Motor neuron (in vitro differentiated cells): Measurements from ENCODE around the gene TRPM2. TPM values are rescaled to one million over a fixed set of nuclear protein-coding genes. Genes with fewer than 3 reads are reported as not detected.

Experiments used
- ATAC-seq, 8 experiments: fragments of 200-7000 bp; cut with Tn5 transposase; replicated peaks in 6 of 8; 2 replicates each; pipeline ENCODE4 v1.8.0; 2021; ENCODE audit warnings: mild to moderate bottlenecking in 8 of 8, moderate library complexity in 8 of 8
- H3K27ac ChIP-seq, 2 donors: fragments of 250-450 bp; sonication (Bioruptor Pico); 2 replicates each; pipeline ENCODE4 v1.9.0; 2021; ENCODE audit warnings: antibody characterized with exemption in 2 of 2, mild to moderate bottlenecking in 2 of 2, moderate library complexity in 1 of 2
- H3K4me1 ChIP-seq, 2 donors: fragments of 250-450 bp; sonication (Bioruptor Pico); replicated peaks in 1 of 2; 2 replicates each; pipeline ENCODE4 v1.6.1; 2021; ENCODE audit warnings: antibody characterized with exemption in 2 of 2, mild to moderate bottlenecking in 2 of 2, moderate library complexity in 1 of 2
- H3K4me3 ChIP-seq, 5 donors: fragments of 250-450 bp; sonication (Bioruptor Pico); 2 replicates each; pipeline ENCODE4 v1.9.0; 2021; ENCODE audit warnings: antibody characterized with exemption in 5 of 5, mild to moderate bottlenecking in 5 of 5, moderate library complexity in 4 of 5
- WGBS, 10 experiments: fragments of 450-650 bp; shearing (Covaris generic); methylation state at CpG; one replicate each; pipeline ENCODE4 v1.0.0; 2022; 5-methylcytosine and 5-hydroxymethylcytosine counted together
- in situ Hi-C, 9 experiments: fragments of 400-800 bp; cut with MboI; loops; one replicate each; pipeline ENCODE4 v1.15.0; 2021; ENCODE audit warnings: low sequenced_read_pairs in 9 of 9, low pct_unique_long_range_greater_than_20kb in 2 of 9; ENCODE audit not compliant: unreplicated experiment in 9 of 9
- total RNA-seq, 8 experiments: library from RNA; unstranded; fragments of 300-600 nt; gene quantifications; 2 replicates each; pipeline versions ENCODE4 v1.2.3 to v1.2.4, GENCODE V29; 2022

Gene TRPM2
- total RNA-seq, 8 experiments from 2014 or later, result 0.05 to 0.35 (median 0.15) TPM

DNA sequence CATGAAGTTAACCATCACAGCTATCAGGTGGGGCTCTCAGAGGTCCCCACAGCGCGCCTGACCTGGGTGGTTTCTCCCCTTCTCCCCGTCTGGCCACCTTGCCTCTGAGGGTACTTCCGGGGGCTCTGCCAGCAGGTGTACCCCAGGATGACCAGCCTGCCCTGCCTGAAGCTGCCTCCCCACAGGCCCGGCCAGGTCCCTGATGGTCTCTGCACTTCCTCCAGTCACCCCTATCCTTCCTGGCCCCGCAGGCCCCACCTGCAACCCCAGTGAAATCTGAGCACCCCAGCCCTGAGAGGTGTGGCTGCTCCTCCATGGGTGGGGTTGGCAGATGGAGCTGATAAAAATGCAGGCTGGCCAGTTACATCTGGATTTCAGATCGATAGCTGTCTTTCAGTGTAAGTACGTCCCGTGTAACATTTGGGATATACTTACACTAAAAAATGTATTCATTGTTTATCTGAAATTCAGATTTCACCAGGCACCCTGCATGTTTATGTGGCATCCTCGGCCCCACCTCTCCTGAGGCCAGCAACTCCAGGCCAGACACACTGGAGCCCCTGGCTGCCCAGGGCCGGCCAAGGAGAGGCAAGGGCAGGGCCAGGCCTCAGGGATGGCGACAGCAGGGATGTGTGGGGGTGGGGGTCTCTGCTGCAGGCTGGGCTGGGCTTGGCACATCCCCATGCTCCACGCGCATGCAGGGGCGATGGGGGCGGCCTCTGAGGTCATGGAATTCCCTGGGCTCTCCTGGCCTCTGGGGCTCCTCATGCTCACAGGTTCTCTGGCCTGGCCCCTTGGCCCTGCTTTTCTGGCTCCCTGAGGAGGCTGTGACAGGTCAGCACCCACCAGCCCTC is 127.0 kb downstream of the TRPM2 start:
- no peak overlapping the region for H3K27ac ChIP-seq
- in situ Hi-C loops, result loop anchor here in 1 of 9 experiments (25.0 kb wide), 1 partner anchor 307 kb away; no protein-coding TSS in a partner anchor
- 44 to 100% (median 97%) methylated on average over 2 to 3 of the region's 16 CpGs; no CpG with 5 or more reads in 6 of the 10 experiments for WGBS, 10 experiments

DNA sequence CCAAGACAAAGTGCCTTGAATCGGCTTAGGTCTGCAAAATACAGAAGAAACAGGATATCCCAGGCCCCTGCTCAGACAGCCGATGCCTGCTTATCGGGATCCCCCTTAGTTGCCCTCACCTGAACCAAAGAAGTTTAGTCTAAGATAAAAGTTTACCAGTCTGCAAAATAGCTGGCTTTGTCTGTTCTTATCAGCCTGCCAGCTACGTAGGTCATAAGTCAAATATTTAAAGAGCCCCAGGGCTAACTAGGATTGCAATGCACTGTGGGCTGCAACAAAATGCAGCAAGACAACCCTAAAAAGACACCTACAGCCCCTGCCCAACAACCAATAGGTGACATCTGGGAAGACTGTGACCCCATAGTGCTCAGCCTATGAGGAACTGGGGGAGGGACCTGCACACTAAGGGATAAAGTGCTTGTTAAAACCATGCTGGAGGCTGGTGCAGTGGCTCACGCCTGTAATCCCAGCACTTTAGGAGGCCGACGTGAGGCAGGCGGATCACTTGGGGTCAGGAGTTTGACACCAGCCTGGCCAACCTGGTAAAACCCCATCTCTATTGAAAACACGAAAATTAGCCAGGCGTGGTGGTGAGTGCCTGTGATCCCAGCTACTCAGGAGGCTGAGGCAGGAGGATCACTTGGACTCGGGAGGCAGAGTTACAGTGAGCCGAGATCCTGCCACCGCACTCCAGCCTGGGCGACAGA is 129.3 kb downstream of the TRPM2 start:
- no peak overlapping the region for H3K27ac ChIP-seq
- no peak overlapping the region for H3K4me3 ChIP-seq
- 23 to 86% (median 79%) methylated on average over 2 to 11 of the region's 14 CpGs; no CpG with 5 or more reads in 3 of the 10 experiments for WGBS, 10 experiments
- no peak for ATAC-seq
- in situ Hi-C loops, result loop anchor here in 1 of 9 experiments (25.0 kb wide), 1 partner anchor 305 kb away; no protein-coding TSS in a partner anchor
- no peaks in the 10 kb centered on the region for H3K4me1 ChIP-seq

More for the DNA sequence above, 127.0 kb downstream of the TRPM2 start:
- Histone ChIP-seq H3K4me3 (no peak overlapping the region), H3K4me1 (no peaks in the 10 kb centered on the region)
- ATAC-seq, result peak in 3 of 8 experiments; percentile 15 to 70 (median 31)

DNA sequence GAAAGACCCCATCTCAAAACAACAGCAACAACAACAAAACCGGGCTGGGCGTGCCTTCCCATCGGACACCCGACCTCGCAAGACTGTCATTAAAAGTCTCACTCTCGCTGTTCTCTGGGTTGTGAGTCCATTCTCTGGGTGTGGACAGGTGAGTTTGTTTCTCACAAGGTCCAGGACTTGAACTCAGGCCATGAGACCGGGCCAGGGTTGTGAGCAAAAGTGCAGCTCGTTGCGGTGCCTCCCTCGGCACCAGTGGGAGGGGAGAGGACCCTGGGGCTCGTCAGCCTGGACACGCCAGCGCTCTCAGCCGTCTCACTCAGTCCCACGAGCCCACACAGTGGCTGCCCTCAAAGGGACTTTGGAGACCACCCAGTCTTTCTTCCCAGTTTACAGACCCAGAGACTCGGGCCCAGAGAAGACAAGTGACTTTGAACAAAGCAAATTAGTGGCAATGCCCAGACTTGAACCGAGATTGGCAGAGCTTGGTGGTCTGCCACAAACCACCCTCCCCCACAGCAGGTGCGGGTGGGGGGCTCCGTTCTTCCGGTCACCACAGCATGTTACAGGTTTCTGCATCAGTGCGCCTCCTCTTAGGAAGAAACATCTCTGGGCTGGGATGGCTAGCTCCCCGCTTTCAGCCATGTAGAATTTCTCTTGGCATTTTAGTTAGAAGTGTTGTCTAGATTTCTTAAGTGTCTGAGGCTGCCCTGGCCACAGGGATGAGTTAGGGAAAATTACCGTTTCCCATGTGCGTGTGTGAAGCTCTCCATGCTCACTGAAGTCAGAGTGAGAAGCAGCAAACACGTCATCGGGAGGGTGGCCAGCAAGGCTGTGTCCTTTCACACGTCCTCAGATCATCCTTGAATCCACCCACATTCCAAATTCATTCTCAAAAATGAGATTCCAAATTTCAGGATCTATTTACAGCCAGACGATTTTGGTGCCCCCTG is 130.1 kb downstream of the TRPM2 start:
- 0 to 89% (median 58%) methylated on average over 1 to 13 of the region's 28 CpGs; no CpG with 5 or more reads in 2 of the 10 experiments for WGBS, 10 experiments
- in situ Hi-C loops, result loop anchor here in 1 of 9 experiments (25.0 kb wide), 1 partner anchor 304 kb away; no protein-coding TSS in a partner anchor
- Histone ChIP-seq H3K4me1 (no peaks in the 10 kb centered on the region), H3K27ac (no peak overlapping the region), H3K4me3 (no peak overlapping the region)
- ATAC-seq, result no peak

DNA sequence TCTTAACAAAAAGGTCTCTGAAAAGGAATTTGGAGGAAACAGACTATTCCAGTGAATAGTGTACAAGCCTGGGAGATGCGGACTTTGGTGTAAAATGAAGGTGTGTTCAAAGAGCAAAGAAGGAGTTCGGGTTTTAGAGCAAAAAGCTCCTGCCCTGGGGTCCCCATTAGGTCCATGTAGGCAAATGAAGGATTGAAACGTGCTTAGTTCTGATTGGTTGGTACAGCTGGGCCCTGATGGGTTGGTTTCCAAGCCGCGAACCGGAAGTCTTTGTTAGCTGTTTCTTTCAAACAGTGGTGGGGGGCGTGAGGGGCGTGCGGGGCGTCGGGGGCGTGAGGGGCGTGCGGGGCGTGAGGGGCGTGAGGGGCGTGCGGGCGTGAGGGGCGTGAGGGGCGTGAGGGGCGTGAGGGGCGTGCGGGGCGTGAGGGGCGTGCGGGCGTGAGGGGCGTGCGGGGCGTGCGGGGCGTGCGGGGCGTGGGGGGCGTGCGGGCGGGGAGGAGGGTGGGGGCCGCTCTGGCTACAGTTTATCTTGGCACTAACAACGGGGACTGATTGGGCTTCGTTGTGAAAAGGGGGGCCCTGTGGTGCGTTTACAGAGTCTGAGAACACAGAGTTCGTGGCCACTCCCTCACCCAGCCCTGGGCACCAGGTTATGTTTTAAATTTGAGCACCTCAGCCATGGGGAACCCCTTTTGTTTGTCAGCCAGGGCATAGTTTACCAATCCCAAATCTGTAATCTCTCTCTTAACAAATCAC is 131.3 kb downstream of the TRPM2 start:
- 40 to 100% (median 74%) methylated on average over 1 to 6 of the region's 43 CpGs for WGBS, 10 experiments
- peak overlapping the region in 4 of 5 donors; percentile 46 to 65 (median 51) for H3K4me3 ChIP-seq
- no peaks in the 10 kb centered on the region for H3K4me1 ChIP-seq
- ATAC-seq, result peak in 2 of 8 experiments; percentile 13 to 19
- in situ Hi-C loops, result loop anchor here in 1 of 9 experiments (25.0 kb wide), 1 partner anchor 303 kb away; no protein-coding TSS in a partner anchor
- no peak overlapping the region for H3K27ac ChIP-seq

DNA sequence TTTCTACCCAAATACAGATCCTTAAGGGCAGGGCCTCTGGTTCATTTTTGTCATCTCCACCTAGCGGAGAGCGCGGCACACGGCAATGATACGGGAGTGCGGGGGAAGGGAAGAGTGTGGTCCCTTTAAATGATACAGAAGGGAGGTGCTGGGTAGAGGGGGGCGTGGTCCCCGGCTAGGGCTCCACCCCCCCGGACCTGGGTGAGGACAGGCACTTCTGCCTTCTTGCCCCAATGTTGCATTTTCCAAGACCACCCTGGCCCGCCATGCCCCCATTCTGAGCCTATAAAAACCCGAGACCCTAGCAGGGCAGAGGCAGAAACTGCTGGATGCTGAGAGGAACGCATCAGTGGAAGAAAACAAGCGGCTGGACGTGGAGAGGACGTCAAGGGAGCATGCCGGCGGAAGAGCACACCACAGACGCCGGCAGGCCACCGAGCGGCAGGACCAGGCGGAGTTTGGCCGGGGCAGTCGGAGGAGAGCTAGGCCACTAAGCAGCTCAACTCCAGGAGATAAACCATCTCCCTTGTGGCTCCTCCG is 131.9 kb downstream of the TRPM2 start:
- H3K27ac ChIP-seq, result no peak overlapping the region
- in situ Hi-C loops, result loop anchor here in 1 of 9 experiments (25.0 kb wide), 1 partner anchor 302 kb away; no protein-coding TSS in a partner anchor
- H3K4me3 ChIP-seq, result peak overlapping the region; percentile 32 to 65 (median 50)
- ATAC-seq, result peak in 6 of 8 experiments; percentile 89 to 97 (median 96)
- H3K4me1 ChIP-seq, result no peaks in the 10 kb centered on the region
- 0 to 80% (median 63%) methylated on average over 1 to 7 of the region's 25 CpGs; no CpG with 5 or more reads in 4 of the 10 experiments for WGBS, 10 experiments

DNA sequence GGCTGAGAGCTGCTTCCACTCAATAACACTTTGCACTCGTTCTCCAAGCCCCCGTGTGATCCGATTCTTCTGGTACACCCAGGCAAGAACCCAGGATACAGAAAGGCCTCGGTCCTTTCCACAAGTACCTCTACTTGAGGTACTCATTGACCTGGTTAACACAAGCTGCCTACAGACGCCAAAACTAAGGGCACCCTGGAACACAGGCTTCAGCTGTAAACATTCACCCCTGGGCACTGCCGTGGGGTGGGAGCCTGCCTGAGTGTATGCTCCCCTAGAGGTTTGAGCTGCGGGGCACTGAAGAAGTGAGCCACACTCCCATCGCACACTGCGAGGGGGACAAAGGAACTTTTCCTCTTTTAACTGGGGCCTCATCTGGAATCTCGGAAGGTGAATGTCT is 132.4 kb downstream of the TRPM2 start:
- no peaks in the 10 kb centered on the region for H3K4me1 ChIP-seq
- no peak overlapping the region for H3K27ac ChIP-seq
- peak in 6 of 8 experiments; percentile 16 to 30 (median 23) for ATAC-seq
- H3K4me3 ChIP-seq, result peak overlapping the region; percentile 32 to 65 (median 50)
- 40 to 66% (median 61%) methylated on average over 2 to 3 of the region's 10 CpGs; no CpG with 5 or more reads in 6 of the 10 experiments for WGBS, 10 experiments
- in situ Hi-C loops, result loop anchor here in 1 of 9 experiments (25.0 kb wide), 1 partner anchor 302 kb away; no protein-coding TSS in a partner anchor

DNA sequence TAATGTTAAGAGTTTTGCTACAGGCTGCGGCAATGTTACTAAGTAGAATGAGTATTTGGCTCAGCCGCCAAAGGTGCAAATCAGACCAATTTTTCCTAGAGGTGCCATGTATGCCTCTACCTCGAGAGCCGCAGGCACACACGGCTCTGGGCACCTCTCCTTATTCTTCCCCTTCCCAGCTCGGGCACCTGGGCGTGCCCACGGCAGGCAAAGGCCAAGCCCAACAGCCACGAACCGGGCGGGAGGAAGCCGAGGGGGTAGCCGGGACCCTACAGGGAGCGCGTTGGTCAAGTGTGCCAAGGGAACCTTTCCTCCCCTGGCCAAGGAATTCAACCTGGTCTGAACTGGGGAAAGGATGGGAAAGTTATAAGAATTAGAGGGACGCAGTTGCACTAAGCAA is 132.9 kb downstream of the TRPM2 start:
- Histone ChIP-seq H3K27ac (no peak overlapping the region), H3K4me3 (peak overlapping the region; percentile 32 to 65 (median 50)), H3K4me1 (no peaks in the 10 kb centered on the region)
- 33 to 66% (median 55%) methylated on average over 5 to 11 of the region's 16 CpGs; no CpG with 5 or more reads in 7 of the 10 experiments for WGBS, 10 experiments
- in situ Hi-C loops, result loop anchor here in 1 of 9 experiments (25.0 kb wide), 1 partner anchor 301 kb away; no protein-coding TSS in a partner anchor
- no peak for ATAC-seq

DNA sequence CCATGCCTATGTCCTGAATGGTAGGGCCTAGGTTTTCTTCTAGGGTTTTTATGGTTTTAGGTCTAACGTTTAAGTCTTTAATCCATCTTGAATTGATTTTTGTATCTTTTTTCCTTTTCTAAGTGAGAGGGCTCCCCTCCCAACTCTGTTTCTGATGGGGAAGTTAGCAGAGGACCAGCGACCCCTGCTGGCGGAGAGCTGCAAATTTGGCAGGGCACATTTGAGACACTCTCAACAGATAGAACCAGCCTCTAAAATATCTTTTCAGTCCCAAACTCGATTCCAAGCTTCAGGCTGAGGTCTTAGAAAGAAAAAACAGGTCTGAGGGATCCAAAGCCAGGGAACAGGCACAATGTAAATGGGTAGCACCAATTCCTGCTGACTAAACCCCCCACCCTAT is 134.4 kb downstream of the TRPM2 start:
- no peak overlapping the region for H3K27ac ChIP-seq
- ATAC-seq, result peak in 2 of 8 experiments; percentile 35 to 42
- H3K4me1 ChIP-seq, result no peaks in the 10 kb centered on the region
- in situ Hi-C loops, result loop anchor here in 1 of 9 experiments (25.0 kb wide), 1 partner anchor 299 kb away; no protein-coding TSS in a partner anchor
- H3K4me3 ChIP-seq, result no peak overlapping the region
- WGBS, 10 experiments, result 0 to 61% (median 16%) methylated on average over 1 to 3 of the region's 4 CpGs; no CpG with 5 or more reads in 4 of the 10 experiments

DNA sequence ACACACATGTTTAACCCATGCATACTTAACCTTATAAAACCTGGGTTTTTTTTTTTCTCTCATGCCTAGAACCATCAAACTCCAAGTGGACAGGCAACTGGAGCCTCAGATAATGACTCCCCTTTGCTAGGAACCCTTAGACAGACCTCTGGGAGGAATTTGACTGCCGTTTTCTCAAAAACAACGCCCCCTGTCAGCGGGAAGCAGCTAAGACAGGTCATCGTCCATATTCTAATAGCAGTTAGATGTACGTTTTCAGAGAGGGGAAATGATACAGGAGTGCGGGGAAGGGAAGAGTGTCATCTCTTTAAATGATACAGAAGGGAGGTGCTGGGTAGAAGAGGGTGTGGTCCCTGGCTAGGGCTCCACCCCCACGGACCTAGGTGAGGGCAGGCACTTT is 136.5 kb downstream of the TRPM2 start:
- ATAC-seq, result no peak
- no peak overlapping the region for H3K27ac ChIP-seq
- in situ Hi-C loops, result loop anchor here in 1 of 9 experiments (25.0 kb wide), 1 partner anchor 297 kb away; no protein-coding TSS in a partner anchor
- 0 to 60% (median 27%) methylated on average over 1 to 6 of the region's 7 CpGs; no CpG with 5 or more reads in 2 of the 10 experiments for WGBS, 10 experiments
- H3K4me3 ChIP-seq, result no peak overlapping the region
- no peaks in the 10 kb centered on the region for H3K4me1 ChIP-seq

DNA sequence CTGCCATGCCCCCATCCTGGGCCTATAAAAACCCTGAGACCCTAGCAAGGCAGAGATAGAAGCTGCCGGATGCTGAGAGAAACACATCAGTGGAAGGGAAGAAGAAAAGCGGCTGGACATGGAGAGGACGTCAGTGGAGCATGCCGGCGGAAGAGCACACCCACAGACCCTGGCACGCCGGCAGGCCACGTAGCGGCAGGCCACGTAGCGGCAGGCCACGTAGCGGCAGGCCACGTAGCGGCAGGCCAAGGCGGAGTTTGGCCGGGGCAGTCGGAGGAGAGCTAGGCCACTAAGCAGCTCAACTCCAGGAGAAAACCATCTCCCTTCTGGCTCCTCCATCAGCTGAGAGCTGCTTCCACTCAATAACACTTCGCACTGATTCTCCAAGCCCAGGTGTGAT is 137.0 kb downstream of the TRPM2 start:
- in situ Hi-C loops, result loop anchor here in 1 of 9 experiments (25.0 kb wide), 1 partner anchor 297 kb away; no protein-coding TSS in a partner anchor
- ATAC-seq, result no peak
- Histone ChIP-seq H3K4me1 (no peaks in the 10 kb centered on the region), H3K4me3 (no peak overlapping the region), H3K27ac (no peak overlapping the region)
- WGBS, 10 experiments, result 60 to 98% (median 92%) methylated on average over 2 to 13 of the region's 19 CpGs; no CpG with 5 or more reads in 2 of the 10 experiments

DNA sequence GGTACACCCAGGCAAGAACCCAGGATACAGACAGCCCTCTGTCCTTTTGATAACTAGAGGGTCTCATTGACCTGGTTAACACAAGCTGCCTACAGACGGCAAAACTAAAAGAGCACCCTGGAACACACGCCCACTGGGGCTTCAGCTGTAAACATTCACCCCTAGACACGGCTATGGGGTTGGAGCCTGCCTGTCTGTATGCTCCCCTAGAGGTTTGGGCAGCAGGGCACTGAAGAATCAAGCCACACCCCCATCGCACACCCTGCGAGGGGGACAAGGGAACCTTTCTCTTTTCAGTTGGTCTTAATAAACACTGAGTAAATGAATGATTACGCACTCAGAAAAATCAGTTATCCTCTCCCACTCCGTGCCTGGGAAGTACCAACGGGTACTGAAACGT is 137.4 kb downstream of the TRPM2 start:
- Histone ChIP-seq H3K4me3 (no peak overlapping the region), H3K4me1 (peaks cover 2 to 4% of the 10 kb centered on the region in 2 donors), H3K27ac (no peak overlapping the region)
- no peak for ATAC-seq
- in situ Hi-C loops, result loop anchor here in 1 of 9 experiments (25.0 kb wide), 1 partner anchor 296 kb away; no protein-coding TSS in a partner anchor
- 60 to 99% (median 85%) methylated on average over 1 to 9 of the region's 9 CpGs; no CpG with 5 or more reads in 3 of the 10 experiments for WGBS, 10 experiments
